Activated CD8-positive, alpha-beta memory T cell treated with anti-CD3 and anti-CD28 coated beads, Interleukin-2, amount 10 ng/mL, durations not matched to agents 7 days and 5 days (primary cell): ENCODE measurements around the gene BEGAIN. TPM values are rescaled to one million over a fixed set of nuclear protein-coding genes. Genes with fewer than 3 reads are reported as not detected.
A peak's percentile ranks its signal among the peaks of the same experiment; 100 is the strongest.

Experiments
- ATAC-seq: fragments of 150-1000 bp; cut with Tn5 transposase; one replicate; pipeline ENCODE4 v1.10.0; 2021; ENCODE audit warnings: moderate library complexity
- CTCF ChIA-PET: fragments of 350-600 bp; sonication (Branson Sonifier 250); formaldehyde crosslinking; loops from one replicate; lab custom pipeline; 2021; ENCODE audit warnings: antibody characterized with exemption; lab: Charles Lee
- DNase-seq: peaks from one replicate; pipeline ENCODE4 v3.0.0-alpha.2; 2020
- H3K27ac Mint-ChIP-seq: one replicate; pipeline ENCODE4 v1.8.0; 2021; ENCODE audit warnings: mild to moderate bottlenecking, mixed read lengths
- H3K27me3 Mint-ChIP-seq: one replicate; pipeline ENCODE4 v1.8.0; 2021; ENCODE audit warnings: mixed read lengths
- H3K36me3 Mint-ChIP-seq: one replicate; pipeline ENCODE4 v1.8.0; 2021; ENCODE audit warnings: mild to moderate bottlenecking, mixed read lengths
- H3K4me1 Mint-ChIP-seq: one replicate; pipeline ENCODE4 v1.8.0; 2021; ENCODE audit warnings: mixed read lengths
- H3K4me3 Mint-ChIP-seq: one replicate; pipeline ENCODE4 v1.8.0; 2021; ENCODE audit warnings: mild to moderate bottlenecking, moderate library complexity, mixed read lengths
- H3K9me3 Mint-ChIP-seq: one replicate; pipeline ENCODE4 v1.8.0; 2022; ENCODE audit warnings: low read depth, mixed read lengths
- total RNA-seq, 2 experiments: library from RNA; stranded (reverse); gene quantifications; one replicate each; pipeline ENCODE4 v1.2.3, GENCODE V29; 2021

BEGAIN gene
- total RNA-seq, 2 experiments from 2014 or later, result 1.4 to 1.8 TPM

DNA sequence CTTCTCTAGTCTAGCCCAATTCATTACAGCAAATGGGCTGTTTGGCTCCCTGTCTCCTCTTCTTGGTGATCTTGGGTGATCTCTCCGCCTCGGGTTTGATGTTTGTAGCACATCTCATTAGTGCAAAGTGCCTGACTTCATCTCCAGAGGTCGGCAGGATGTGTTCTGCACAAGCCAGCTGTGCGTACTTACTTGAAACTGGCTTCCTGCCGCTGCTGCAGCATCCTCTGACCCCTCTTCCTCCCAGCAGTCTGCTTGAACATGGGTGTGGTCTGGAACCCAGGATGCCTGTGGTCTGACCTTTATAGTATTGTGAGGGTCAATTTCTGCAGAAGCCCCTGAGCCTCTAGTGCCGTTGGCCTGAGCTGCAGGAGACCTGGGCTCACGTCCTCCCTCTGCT lies 99.2 kb downstream of the BEGAIN start:
- H3K27ac Mint-ChIP-seq, result peak overlapping the region; percentile 67

DNA sequence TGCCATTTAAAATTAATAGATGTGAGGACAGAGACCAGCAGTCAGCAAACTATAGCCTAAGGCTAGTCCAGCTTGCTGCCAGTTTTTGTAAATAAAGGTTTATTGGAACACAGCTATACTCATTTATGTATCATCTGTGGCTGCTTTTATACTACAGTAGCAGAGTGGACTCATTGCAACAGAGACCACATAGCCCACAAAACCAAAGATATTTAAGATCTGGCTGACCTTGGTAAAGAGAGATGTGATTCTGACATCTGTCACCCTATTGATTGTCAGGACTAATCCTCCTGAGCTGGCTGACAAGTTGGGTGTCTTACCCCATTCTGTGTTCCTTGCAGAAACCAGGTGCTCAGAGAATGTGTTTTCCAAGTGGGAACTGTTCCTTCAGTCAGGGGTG lies 99.9 kb downstream of the BEGAIN start:
- CTCF ChIA-PET, result interaction anchor here (0.8 to 2.1 kb wide), 9 partner anchors 19 to 201 kb away, joined by 3 to 10 read pairs (median 3); no protein-coding TSS in a partner anchor
- no peaks in the 10 kb centered on the region for H3K27me3 Mint-ChIP-seq
- ATAC-seq, result no peak
- H3K4me1 Mint-ChIP-seq, result peaks cover 43% of the 10 kb centered on the region
- H3K36me3 Mint-ChIP-seq, result peaks cover 13% of the 10 kb centered on the region
- DNase-seq, result no peak
- H3K27ac Mint-ChIP-seq, result peak overlapping the region; percentile 67
- H3K4me3 Mint-ChIP-seq, result no peak overlapping the region
- no peaks in the 10 kb centered on the region for H3K9me3 Mint-ChIP-seq

More for the DNA sequence above, 99.2 kb downstream of the BEGAIN start:
- Mint-ChIP-seq H3K9me3 (no peaks in the 10 kb centered on the region), H3K4me3 (peak overlapping the region; percentile 18), H3K36me3 (peaks cover 13% of the 10 kb centered on the region), H3K27me3 (no peaks in the 10 kb centered on the region), H3K4me1 (peaks cover 43% of the 10 kb centered on the region)
- CTCF ChIA-PET, result interaction anchor here (0.8 to 2.1 kb wide), 9 partner anchors 20 to 202 kb away, joined by 3 to 10 read pairs (median 3); no protein-coding TSS in a partner anchor
- DNase-seq (peak; percentile 83), ATAC-seq (peak; percentile 69)

Other genes with a start within 250 kb of the BEGAIN start
- 1 to 10 TPM; 8.1 to 9.5 TPM for gene WDR25, start 210.9 kb downstream of the BEGAIN start, total RNA-seq
- gene DLK1, start 139.5 kb upstream of the BEGAIN start, total RNA-seq, result not detected
- gene MEG3, start 238.7 kb upstream of the BEGAIN start, total RNA-seq, result not detected